ENCODE measurements around the gene PCMT1. TPM values are rescaled to one million over a fixed set of nuclear protein-coding genes. Genes with fewer than 3 reads are reported as not detected.
"Not testable (repeated sequence)": the region's sequence is repeated elsewhere in the genome, so short reads cannot be mapped to it uniquely, and the experiment has no call there.

PCMT1 gene
- total RNA-seq, 6 donors from 2014 or later = 25.1 to 129 (median 68.1) TPM

DNA sequence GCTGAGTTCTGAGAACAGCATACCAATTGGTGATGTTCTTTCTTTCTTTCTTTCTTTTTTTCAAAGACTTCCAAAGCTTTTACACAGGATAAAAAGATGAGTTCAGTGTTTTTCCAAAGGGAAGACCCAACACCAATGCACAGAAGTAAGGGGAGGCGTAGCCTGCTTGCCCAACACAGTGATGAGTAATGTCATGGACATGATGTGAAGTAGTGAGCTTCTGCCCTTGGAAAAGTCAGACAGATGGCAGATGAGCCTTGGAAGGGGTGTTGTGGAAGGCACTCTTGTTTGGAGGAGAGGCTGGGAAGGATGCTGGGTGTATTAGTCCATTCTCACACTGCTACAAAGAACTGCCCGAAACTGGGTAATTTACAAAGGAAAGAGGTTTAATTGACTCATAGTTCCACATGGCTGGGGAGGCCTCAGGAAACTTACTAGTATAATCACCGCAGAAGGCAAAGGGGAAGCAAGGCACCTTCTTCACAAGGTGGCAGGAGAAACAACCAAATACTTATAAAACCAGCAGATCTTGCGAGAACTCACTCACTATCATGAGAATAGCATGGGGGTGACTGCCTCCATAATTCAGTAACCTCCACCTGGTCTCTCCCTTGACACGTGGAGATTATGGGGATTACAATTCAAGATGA lies 102.0 kb downstream of the PCMT1 start:
- H3K27me3 ChIP-seq = no peaks in the 10 kb centered on the region
- WGBS, 2 donors = 68 to 81% methylated on average over 5 of the region's 5 CpGs
- no peak overlapping the region for H3K4me3 ChIP-seq
- no peak for DNase-seq
- no peak for ATAC-seq (ENCODE audit: low FRiP score in 2 of 2)
- no peaks in the 10 kb centered on the region for H3K9me3 ChIP-seq
- H3K36me3 ChIP-seq = no peaks in the 10 kb centered on the region
- no peak for TF ChIP-seq POLR2AphosphoS5 (IDR thresholded peaks at IDR 0.05)
- no peak for TF ChIP-seq POLR2A (IDR thresholded peaks at IDR 0.05)
- TF ChIP-seq, protein P1, sequence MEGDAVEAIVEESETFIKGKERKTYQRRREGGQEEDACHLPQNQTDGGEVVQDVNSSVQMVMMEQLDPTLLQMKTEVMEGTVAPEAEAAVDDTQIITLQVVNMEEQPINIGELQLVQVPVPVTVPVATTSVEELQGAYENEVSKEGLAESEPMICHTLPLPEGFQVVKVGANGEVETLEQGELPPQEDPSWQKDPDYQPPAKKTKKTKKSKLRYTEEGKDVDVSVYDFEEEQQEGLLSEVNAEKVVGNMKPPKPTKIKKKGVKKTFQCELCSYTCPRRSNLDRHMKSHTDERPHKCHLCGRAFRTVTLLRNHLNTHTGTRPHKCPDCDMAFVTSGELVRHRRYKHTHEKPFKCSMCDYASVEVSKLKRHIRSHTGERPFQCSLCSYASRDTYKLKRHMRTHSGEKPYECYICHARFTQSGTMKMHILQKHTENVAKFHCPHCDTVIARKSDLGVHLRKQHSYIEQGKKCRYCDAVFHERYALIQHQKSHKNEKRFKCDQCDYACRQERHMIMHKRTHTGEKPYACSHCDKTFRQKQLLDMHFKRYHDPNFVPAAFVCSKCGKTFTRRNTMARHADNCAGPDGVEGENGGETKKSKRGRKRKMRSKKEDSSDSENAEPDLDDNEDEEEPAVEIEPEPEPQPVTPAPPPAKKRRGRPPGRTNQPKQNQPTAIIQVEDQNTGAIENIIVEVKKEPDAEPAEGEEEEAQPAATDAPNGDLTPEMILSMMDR (IDR thresholded peaks at IDR 0.05) = no peak
- no peak for TF ChIP-seq EP300 (IDR thresholded peaks at IDR 0.05)
- H3K4me1 ChIP-seq = peaks cover 13 to 46% (median 32%) of the 10 kb centered on the region in 4 donors
- H3K27ac ChIP-seq = peak overlapping the region in 3 of 4 donors; percentile 57 to 64 (median 57)

DNA sequence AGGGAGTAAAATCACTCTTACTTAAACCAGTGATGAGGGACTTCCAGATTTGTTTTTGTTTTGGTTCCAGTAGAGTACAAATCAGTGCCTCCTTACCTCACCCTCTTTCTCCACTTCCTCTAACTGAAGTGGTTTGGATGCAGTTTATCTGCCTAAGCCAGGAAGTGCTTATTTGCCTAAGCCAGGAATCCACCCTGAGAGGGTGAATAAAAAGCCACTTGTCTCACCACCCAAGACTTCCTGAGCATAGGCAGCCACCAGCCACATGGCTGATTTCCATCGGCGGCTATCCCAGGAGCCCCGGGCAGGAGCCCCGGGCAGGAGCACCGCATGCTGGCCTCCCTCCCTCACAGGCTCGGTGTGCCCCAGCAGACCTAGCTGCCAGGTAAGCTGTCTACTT lies 102.6 kb downstream of the PCMT1 start:
- Histone ChIP-seq H3K36me3 (no peaks in the 10 kb centered on the region), H3K4me1 (peaks cover 13 to 41% (median 31%) of the 10 kb centered on the region in 4 donors), H3K27me3 (no peaks in the 10 kb centered on the region), H3K9me3 (no peaks in the 10 kb centered on the region), H3K27ac (peak overlapping the region; percentile 52 to 64 (median 57)), H3K4me3 (no peak overlapping the region)
- DNase-seq = peak; percentile 63 to 76
- WGBS, 2 donors = 11 to 50% methylated on average over 4 to 6 of the region's 6 CpGs
- ATAC-seq (ENCODE audit: low FRiP score in 2 of 2) = peak; percentile 64 to 79
- TF ChIP-seq, protein P1 (IDR thresholded peaks at IDR 0.05) = no peak
- TF ChIP-seq EP300 (IDR thresholded peaks at IDR 0.05) (peak in 3 of 4 donors; percentile 57 to 88 (median 71)), POLR2AphosphoS5 (IDR thresholded peaks at IDR 0.05) (peak; percentile 63 to 68), POLR2A (IDR thresholded peaks at IDR 0.05) (no peak)

DNA sequence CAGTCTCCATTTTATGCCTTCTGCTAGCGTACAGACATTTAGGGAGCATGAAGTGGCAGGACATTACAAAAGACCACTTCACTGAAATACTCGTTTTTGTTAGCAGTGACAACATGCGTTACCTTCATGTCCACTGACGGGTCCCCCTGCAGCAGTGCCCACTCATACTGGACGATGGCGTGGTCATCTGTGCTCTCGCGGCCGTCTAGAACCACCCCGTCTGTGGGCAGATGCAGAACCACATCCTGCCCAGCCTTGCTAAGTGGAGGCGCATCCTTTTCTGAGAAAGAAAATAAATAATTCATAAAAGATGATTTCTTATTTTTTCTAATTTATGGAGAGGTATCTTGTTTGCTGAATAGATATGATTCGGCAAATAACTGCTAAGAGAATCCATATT lies 103.3 kb downstream of the PCMT1 start:
- peak overlapping the region in 3 of 4 donors; percentile 50 to 64 (median 57) for H3K27ac ChIP-seq

DNA sequence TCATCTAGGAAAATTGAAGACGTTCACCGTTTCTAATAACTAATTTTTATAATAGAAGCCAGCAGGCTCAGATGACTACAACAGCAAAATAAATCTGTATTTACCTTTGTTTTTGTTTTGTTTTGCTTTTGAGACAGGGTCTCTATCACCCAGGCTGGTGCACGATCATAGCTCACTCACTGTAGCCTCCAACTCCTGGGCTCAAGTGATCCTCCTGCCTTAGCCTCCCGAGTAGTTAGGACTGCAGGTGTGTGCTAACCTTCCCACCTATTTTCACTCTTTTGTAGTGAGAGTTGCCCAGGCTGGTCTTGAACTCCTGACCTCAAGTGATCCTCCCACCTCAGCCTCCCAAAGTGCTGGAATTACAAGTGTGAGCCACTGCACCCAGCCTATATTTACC lies 104.5 kb downstream of the PCMT1 start:
- not testable (repeated sequence) for H3K27me3 ChIP-seq; H3K36me3 ChIP-seq; DNase-seq; H3K4me3 ChIP-seq; ATAC-seq (ENCODE audit: low FRiP score in 2 of 2); H3K9me3 ChIP-seq
- peak overlapping the region in 3 of 4 donors; percentile 19 to 44 (median 26) for H3K27ac ChIP-seq
- peaks cover 13 to 37% (median 27%) of the 10 kb centered on the region in 4 donors for H3K4me1 ChIP-seq
- WGBS, 2 donors = 83 to 90% methylated on average over 4 of the region's 4 CpGs

More for the DNA sequence above, 103.3 kb downstream of the PCMT1 start:
- Histone ChIP-seq H3K4me3 (no peak overlapping the region), H3K9me3 (no peaks in the 10 kb centered on the region), H3K36me3 (no peaks in the 10 kb centered on the region), H3K27me3 (no peaks in the 10 kb centered on the region), H3K4me1 (peaks cover 13 to 37% (median 25%) of the 10 kb centered on the region in 4 donors)
- no peak for DNase-seq
- TF ChIP-seq, protein P1 (IDR thresholded peaks at IDR 0.05) = no peak
- TF ChIP-seq POLR2A (IDR thresholded peaks at IDR 0.05) = no peak
- TF ChIP-seq EP300 (IDR thresholded peaks at IDR 0.05) = no peak
- TF ChIP-seq POLR2AphosphoS5 (IDR thresholded peaks at IDR 0.05) = no peak
- ATAC-seq (ENCODE audit: low FRiP score in 2 of 2) = no peak
- WGBS, 2 donors = 71 to 73% methylated on average over 12 of the region's 12 CpGs

DNA sequence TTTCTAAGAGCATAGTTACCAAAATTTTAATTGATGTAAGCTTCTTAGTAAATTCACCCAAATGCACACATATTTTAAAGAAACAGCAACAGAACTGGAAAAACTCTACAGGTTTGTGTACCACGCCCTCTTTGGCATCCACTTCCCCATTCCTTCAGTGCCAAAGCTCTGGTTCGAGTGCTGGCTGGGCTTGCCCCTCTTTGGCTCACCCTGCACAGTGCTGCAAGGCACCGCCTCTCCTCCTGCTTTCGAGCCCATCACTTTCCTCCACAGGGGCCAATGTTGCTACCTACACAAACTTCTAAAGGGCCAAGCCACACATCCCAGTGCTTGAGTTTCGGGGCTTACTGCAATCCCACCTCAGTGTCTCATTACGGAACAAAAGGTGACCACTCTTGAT lies 105.0 kb downstream of the PCMT1 start:
- ATAC-seq (ENCODE audit: low FRiP score in 2 of 2) (peak; percentile 60 to 78), DNase-seq (peak in 1 of 2 donors; percentile 80)
- H3K27me3 ChIP-seq = no peaks in the 10 kb centered on the region
- H3K36me3 ChIP-seq = no peaks in the 10 kb centered on the region
- H3K9me3 ChIP-seq = no peaks in the 10 kb centered on the region
- peak overlapping the region in 3 of 4 donors; percentile 19 to 40 (median 26) for H3K27ac ChIP-seq
- TF ChIP-seq, protein P1 (IDR thresholded peaks at IDR 0.05) = no peak
- TF ChIP-seq POLR2A (IDR thresholded peaks at IDR 0.05) = no peak
- no peak for TF ChIP-seq POLR2AphosphoS5 (IDR thresholded peaks at IDR 0.05)
- TF ChIP-seq EP300 (IDR thresholded peaks at IDR 0.05) = no peak
- no peak overlapping the region for H3K4me3 ChIP-seq
- 48 to 51% methylated on average over 6 of the region's 6 CpGs for WGBS, 2 donors
- H3K4me1 ChIP-seq = peaks cover 13 to 37% (median 29%) of the 10 kb centered on the region in 4 donors
